ENCODE measurements around the gene TPCN1.

Gene TPCN1

DNA sequence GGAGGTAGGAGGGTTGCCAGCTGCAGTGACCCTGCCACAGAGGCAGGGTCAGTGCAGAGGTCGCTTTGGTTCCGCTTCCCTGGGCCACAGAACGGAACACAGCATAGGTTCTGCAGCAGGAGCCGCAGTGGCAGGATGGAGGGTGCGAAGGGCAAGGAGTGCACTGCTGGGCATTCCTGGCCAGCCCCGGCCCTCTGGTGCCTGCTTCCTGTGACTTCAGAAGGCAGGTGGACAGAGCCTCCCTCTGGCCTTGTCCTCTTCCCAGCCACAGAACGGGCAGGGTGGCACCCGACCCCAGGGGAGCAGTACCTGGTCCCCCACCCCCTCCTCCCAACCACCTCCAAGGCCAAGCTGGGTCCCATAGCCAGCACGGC, 75.9 kb downstream of the TPCN1 start:
- DNase-seq (ENCODE audit: low read depth): no peak
- no peak overlapping the region for H3K4me3 ChIP-seq (replicated peaks; ENCODE audit: low read depth, low read length)
- TF ChIP-seq CTCF (IDR thresholded peaks at IDR 0.05; ENCODE audit: low read length, missing control alignments): no peak

DNA sequence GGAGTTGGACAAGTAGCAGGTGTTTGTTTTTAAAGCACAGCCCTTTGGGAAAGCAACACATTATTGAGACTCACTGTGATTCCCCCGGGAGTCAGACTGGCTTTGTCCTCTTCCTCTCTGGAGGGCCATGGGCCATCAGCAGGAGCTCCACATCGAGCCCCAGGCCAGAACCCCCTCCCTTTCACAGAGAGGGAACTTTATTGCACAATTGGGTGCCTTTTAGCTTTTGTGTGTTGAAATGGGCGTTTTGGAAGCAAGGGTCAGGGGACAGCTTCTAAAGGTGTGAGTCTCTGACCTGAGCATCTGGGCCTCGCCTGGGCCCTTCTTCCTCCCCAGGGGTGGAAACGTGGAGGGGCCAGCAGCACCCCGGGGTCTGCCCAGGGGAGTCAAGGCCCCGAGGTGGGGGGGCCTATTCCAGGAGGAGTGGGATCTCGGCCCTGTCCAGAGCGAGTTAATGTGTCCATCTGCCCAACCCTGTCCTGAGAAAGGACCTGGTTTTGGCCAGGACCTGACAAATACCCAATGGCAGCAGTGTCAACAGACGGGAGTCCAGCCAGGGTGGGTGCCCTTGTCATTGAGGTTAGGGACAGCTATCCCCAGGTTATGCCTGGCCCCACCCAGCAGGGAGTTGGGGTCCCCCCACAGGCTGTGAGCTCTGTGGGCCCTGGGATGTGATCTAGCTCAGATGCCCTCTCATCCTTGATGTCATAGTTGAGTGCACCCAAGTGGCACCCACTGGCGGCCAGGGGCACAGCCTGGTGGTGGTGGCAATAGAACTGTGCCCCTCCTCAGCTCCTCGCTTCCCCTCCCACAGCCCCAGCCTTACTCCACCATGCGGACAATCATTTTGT, 76.6 kb downstream of the TPCN1 start:
- H3K4me3 ChIP-seq (replicated peaks; ENCODE audit: low read depth, low read length): no peak overlapping the region
- no peak for TF ChIP-seq CTCF (IDR thresholded peaks at IDR 0.05; ENCODE audit: low read length, missing control alignments)
- DNase-seq (ENCODE audit: low read depth): no peak

DNA sequence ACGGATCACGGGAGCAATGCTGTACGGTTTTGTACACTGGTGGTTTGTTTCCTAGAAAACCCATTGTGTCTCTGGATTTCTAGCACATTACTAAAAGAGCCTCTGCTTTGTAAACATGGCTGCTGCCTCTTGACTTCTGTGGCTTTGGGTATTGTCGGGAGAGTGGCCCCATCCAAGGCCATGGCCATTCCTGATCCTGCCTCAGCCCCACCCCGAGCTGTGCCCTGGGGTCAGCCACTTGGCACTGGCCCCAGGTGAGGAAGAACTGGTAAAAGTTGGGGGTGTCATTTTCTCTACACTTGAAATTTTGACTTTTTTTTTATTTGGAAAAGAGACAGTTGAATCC, 77.2 kb downstream of the TPCN1 start:
- H3K4me3 ChIP-seq (replicated peaks; ENCODE audit: low read depth, low read length): no peak overlapping the region
- no peak for TF ChIP-seq CTCF (IDR thresholded peaks at IDR 0.05; ENCODE audit: low read length, missing control alignments)
- no peak for DNase-seq (ENCODE audit: low read depth)

- H3K4me3 ChIP-seq (replicated peaks; ENCODE audit: low read depth, low read length): no peak overlapping the region
- TF ChIP-seq CTCF (IDR thresholded peaks at IDR 0.05; ENCODE audit: low read length, missing control alignments): no peak
- DNase-seq (ENCODE audit: low read depth): no peak
Measured at GRCh38 chr12:113298861-113299545, 77.7 kb downstream of the TPCN1 start.

DNA sequence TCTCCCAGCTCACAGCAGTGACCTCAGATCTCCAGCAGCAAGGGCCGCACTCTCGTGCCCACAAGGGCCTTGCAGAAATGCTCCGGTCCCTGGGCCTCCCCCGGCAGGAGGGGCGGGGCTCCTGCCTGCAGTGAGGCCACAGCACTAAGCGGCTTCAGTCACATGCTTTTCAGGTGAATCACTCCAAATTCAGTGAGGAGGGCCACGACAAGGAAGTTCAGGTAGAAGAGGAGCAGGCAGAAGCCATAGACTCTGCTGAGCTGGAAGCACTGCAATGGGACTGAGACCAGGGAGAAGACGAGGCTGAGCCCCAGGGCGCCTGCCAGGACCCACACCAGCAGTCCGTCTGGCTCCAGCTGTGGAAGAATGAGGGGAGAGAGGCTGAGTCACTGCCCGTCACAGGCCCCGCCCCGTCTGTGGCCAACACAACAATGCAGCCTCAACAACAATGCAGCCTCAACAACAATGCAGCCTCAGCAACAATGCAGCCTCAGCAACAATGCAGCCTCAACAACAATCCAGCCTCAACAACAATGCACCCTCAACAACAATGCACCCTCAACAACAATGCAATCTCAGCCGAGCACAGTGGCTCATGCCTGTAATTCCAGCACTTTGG, 78.5 kb downstream of the TPCN1 start:
- DNase-seq (ENCODE audit: low read depth): peak; percentile 88
- no peak for TF ChIP-seq CTCF (IDR thresholded peaks at IDR 0.05; ENCODE audit: low read length, missing control alignments)
- no peak overlapping the region for H3K4me3 ChIP-seq (replicated peaks; ENCODE audit: low read depth, low read length)

DNA sequence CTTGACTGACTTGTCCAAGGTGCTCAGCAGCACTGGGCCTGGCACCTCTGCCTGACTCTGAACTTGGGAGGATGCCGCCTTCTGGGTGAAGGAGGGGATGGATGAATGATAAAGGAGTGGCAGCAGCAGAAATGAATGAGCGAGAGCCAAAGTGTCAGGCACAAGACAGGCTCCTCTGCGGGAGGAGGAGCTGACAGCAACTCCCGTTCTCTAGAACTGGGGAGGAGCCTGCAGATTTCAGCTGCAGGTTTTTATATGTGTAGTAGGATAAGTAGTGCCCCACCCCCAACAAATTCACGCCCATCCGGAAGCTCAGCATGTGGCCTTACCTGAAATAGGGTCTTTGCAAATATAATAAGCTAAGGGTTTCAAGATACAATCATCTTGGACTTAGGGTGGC, 80.5 kb downstream of the TPCN1 start:
- DNase-seq (ENCODE audit: low read depth): no peak
- H3K4me3 ChIP-seq (replicated peaks; ENCODE audit: low read depth, low read length): no peak overlapping the region
- TF ChIP-seq CTCF (IDR thresholded peaks at IDR 0.05; ENCODE audit: low read length, missing control alignments): no peak
